PC-3 (cell line): ENCODE data around the gene LPXN.

Experiments
- EZH2 ChIP-seq: fragments of 300-600 bp; sonication (generic); IDR thresholded peaks from one replicate; pipeline ENCODE4 v1.6.1; 2017; ENCODE audit warnings: antibody characterized with exemption, mild to moderate bottlenecking, low read length; ENCODE audit not compliant: unreplicated experiment
- EZH2phosphoT487 ChIP-seq: fragments of 300-600 bp; sonication (generic); IDR thresholded peaks from 2 replicates; pipeline ENCODE4 v1.6.1; 2018; ENCODE audit warnings: mild to moderate bottlenecking, antibody characterized with exemption, low read length, borderline replicate concordance
- TF ChIP-seq, protein P1 (sequence below): fragments of 300-600 bp; sonication (generic); conservative IDR thresholded peaks from 2 replicates; pipeline ENCODE4 v1.5.1; 2017; ENCODE audit warnings: antibody characterized with exemption, low read depth, mild to moderate bottlenecking, low read length

DNA sequence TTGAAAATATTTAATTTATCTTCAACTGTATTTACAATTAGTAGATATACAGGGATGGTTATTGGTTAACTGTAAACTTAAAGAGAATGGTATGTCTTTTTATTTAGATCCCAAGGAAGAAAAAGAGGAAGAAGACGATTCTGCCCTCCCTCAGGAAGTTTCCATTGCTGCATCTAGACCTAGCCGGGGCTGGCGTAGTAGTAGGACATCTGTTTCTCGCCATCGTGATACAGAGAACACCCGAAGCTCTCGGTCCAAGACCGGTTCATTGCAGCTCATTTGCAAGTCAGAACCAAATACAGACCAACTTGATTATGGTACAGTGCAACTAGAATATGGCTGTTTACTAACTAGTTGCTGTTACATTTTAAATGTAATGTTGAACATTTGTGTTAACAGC, 34.1 kb upstream of the LPXN start:
- TF ChIP-seq EZH2 (no peak), EZH2phosphoT487 (no peak)
- TF ChIP-seq, protein P1, sequence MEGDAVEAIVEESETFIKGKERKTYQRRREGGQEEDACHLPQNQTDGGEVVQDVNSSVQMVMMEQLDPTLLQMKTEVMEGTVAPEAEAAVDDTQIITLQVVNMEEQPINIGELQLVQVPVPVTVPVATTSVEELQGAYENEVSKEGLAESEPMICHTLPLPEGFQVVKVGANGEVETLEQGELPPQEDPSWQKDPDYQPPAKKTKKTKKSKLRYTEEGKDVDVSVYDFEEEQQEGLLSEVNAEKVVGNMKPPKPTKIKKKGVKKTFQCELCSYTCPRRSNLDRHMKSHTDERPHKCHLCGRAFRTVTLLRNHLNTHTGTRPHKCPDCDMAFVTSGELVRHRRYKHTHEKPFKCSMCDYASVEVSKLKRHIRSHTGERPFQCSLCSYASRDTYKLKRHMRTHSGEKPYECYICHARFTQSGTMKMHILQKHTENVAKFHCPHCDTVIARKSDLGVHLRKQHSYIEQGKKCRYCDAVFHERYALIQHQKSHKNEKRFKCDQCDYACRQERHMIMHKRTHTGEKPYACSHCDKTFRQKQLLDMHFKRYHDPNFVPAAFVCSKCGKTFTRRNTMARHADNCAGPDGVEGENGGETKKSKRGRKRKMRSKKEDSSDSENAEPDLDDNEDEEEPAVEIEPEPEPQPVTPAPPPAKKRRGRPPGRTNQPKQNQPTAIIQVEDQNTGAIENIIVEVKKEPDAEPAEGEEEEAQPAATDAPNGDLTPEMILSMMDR = no peak
